H1 (cell line): ENCODE data around the gene GCFC2. TPM values are rescaled to one million over a fixed set of nuclear protein-coding genes. Genes with fewer than 3 reads are reported as not detected.
A peak's percentile ranks its signal among the peaks of the same experiment; 100 is the strongest.

ENCODE experiments used
- CTCF ChIA-PET: fragments of 300-600 bp; sonication (Branson Sonifier 250); formaldehyde crosslinking; loops from one replicate; lab custom pipeline; 2021; ENCODE audit not compliant: partially characterized antibody; lab: Charles Lee
- POLR2A ChIA-PET: fragments of 300-600 bp; sonication (Branson Sonifier 250); formaldehyde crosslinking; loops from one replicate; lab custom pipeline; 2021; ENCODE audit warnings: inconsistent platforms; ENCODE audit not compliant: partially characterized antibody; lab: Charles Lee
- DNase-seq, 2 experiments: peaks; one replicate each; pipeline versions ENCODE4 v3.0.0 to v3.0.0-alpha.2; 2010 to 2022; ENCODE audit warnings: low spot score in 2 of 2, low read depth in 1 of 2, mixed read lengths in 1 of 2
- FAIRE-seq: peaks from 2 replicates; lab custom pipeline; 2011; peaks lifted over from hg19 to GRCh38; lab: Jason Lieb, UNC
- H2AFZ ChIP-seq: 2 replicates; pipeline ENCODE4 v1.8.1; 2012; ENCODE audit warnings: low read length, inconsistent platforms
- H2AK5ac ChIP-seq: 2 replicates; pipeline ENCODE4 v1.6.1; 2013; ENCODE audit warnings: low read depth, low read length
- H2BK120ac ChIP-seq: replicated peaks from 2 replicates; pipeline ENCODE3; 2013; ENCODE audit warnings: low read depth, low read length, inconsistent platforms
- H2BK12ac ChIP-seq: 2 replicates; pipeline ENCODE4 v1.6.1; 2013; ENCODE audit warnings: low read depth, low read length
- H2BK15ac ChIP-seq: 2 replicates; pipeline ENCODE4 v1.6.1; 2013; ENCODE audit warnings: low read length
- H2BK20ac ChIP-seq: 2 replicates; pipeline ENCODE4 v1.6.1; 2013; ENCODE audit warnings: low read length
- H2BK5ac ChIP-seq: 2 replicates; pipeline ENCODE4 v1.6.1; 2013; ENCODE audit warnings: low read depth, low read length
- H3K14ac ChIP-seq: 2 replicates; pipeline ENCODE4 v1.6.1; 2013; ENCODE audit warnings: inconsistent platforms; ENCODE audit not compliant: insufficient read length
- H3K18ac ChIP-seq: 2 replicates; pipeline ENCODE4 v1.6.1; 2013; ENCODE audit warnings: low read length; ENCODE audit errors: extremely low read depth
- H3K23ac ChIP-seq: 2 replicates; pipeline ENCODE4 v1.6.1; 2013; ENCODE audit warnings: inconsistent platforms; ENCODE audit not compliant: insufficient read length
- H3K23me2 ChIP-seq: 2 replicates; pipeline ENCODE4 v1.6.1; 2013; ENCODE audit warnings: low read depth, low read length
- H3K27ac ChIP-seq: 2 replicates; pipeline ENCODE4 v1.6.1; 2011; ENCODE audit warnings: low read depth, low read length, inconsistent platforms
- H3K27me3 ChIP-seq, 4 experiments: replicated peaks in 1 of 4; 1 replicate in 1 of 4; 2 replicates in 3 of 4; pipeline versions ENCODE4 v1.6.1 to v1.8.1; 2011 to 2013; ENCODE audit warnings: low read length in 3 of 4, mild to moderate bottlenecking in 3 of 4, inconsistent platforms in 2 of 4, mixed read lengths in 2 of 4, moderate library complexity in 1 of 4; ENCODE audit not compliant: control insufficient read depth in 3 of 4, insufficient read depth in 3 of 4; ENCODE audit errors: extremely low read depth in 1 of 4
- H3K36me3 ChIP-seq, 4 experiments: 2 replicates each; pipeline versions ENCODE4 v1.6.1 to v1.8.1; 2011 to 2013; ENCODE audit warnings: mild to moderate bottlenecking in 4 of 4, low read length in 3 of 4, moderate library complexity in 2 of 4, control low read depth in 1 of 4, inconsistent platforms in 1 of 4; ENCODE audit not compliant: insufficient read depth in 4 of 4, control insufficient read depth in 2 of 4
- H3K4ac ChIP-seq: replicated peaks from 2 replicates; pipeline ENCODE3; 2013; ENCODE audit warnings: low read length, low read depth, mixed read lengths, inconsistent platforms; ENCODE audit not compliant: insufficient read length
- H3K4me1 ChIP-seq, 4 experiments: replicated peaks in 1 of 4; 1 replicate in 1 of 4; 2 replicates in 3 of 4; pipeline versions ENCODE4 v1.6.1 to v1.8.1; 2011 to 2013; ENCODE audit warnings: low read length in 3 of 4, inconsistent platforms in 2 of 4, mixed read lengths in 1 of 4; ENCODE audit not compliant: insufficient read depth in 4 of 4, control insufficient read depth in 3 of 4
- H3K4me2 ChIP-seq, 2 experiments: 2 replicates each; pipeline versions ENCODE4 v1.6.1 to v1.8.1; 2011 to 2013; ENCODE audit warnings: low read depth in 2 of 2, low read length in 2 of 2, control low read depth in 1 of 2, inconsistent platforms in 1 of 2, mild to moderate bottlenecking in 1 of 2; ENCODE audit not compliant: insufficient read depth in 1 of 2
- H3K4me3 ChIP-seq, 4 experiments: fragments of 200-600, 300-600 bp in 1 of 4; sonication (generic), shearing (Covaris generic), sonication (Bioruptor Twin) in 1 of 4; 2 replicates each; pipeline versions ENCODE4 v1.5.1 to v1.8.1; 2011 to 2016; ENCODE audit warnings: low read length in 4 of 4, low read depth in 3 of 4, control low read depth in 2 of 4, inconsistent platforms in 2 of 4, mild to moderate bottlenecking in 2 of 4, mixed read lengths in 1 of 4, moderate library complexity in 1 of 4; ENCODE audit not compliant: insufficient read depth in 2 of 4; ENCODE audit errors: extremely low read depth in 1 of 4
- H3K56ac ChIP-seq: replicated peaks from 2 replicates; pipeline ENCODE3; 2013; ENCODE audit warnings: low read depth, mild to moderate bottlenecking, mixed read lengths, low read length, inconsistent platforms; ENCODE audit not compliant: insufficient read length
- H3K79me1 ChIP-seq: 2 replicates; pipeline ENCODE4 v1.6.1; 2013; ENCODE audit warnings: low read depth, low read length, control low read depth
- H3K79me2 ChIP-seq, 2 experiments: 2 replicates each; pipeline versions ENCODE4 v1.6.1 to v1.8.1; 2012 to 2013; ENCODE audit warnings: low read length in 2 of 2, mild to moderate bottlenecking in 2 of 2, inconsistent platforms in 1 of 2; ENCODE audit not compliant: insufficient read depth in 2 of 2, control insufficient read depth in 1 of 2
- H3K9ac ChIP-seq, 4 experiments: replicated peaks in 1 of 4; 1 replicate in 1 of 4; 2 replicates in 3 of 4; pipeline versions ENCODE4 v1.6.1 to v1.8.1; 2011 to 2013; ENCODE audit warnings: low read depth in 3 of 4, low read length in 3 of 4, control low read depth in 2 of 4, mild to moderate bottlenecking in 2 of 4, moderate library complexity in 2 of 4, inconsistent platforms in 1 of 4; ENCODE audit errors: extremely low read depth in 1 of 4
- H3K9me3 ChIP-seq, 2 experiments: 2 replicates each; pipeline versions ENCODE4 v1.6.1 to v1.8.1; 2012 to 2013; ENCODE audit warnings: mild to moderate bottlenecking in 2 of 2, moderate library complexity in 2 of 2, control low read depth in 1 of 2, inconsistent platforms in 1 of 2, low read depth in 1 of 2, low read length in 1 of 2, mixed read lengths in 1 of 2; ENCODE audit not compliant: insufficient read depth in 2 of 2
- H4K20me1 ChIP-seq, 2 experiments: replicated peaks in 1 of 2; 2 replicates each; pipeline versions ENCODE3 to v1.8.1; 2011 to 2013; ENCODE audit warnings: inconsistent platforms in 2 of 2, low read length in 2 of 2, mild to moderate bottlenecking in 1 of 2; ENCODE audit not compliant: insufficient read depth in 2 of 2, control insufficient read depth in 1 of 2
- H4K5ac ChIP-seq: 2 replicates; pipeline ENCODE4 v1.6.1; 2013; ENCODE audit warnings: low read length, low read depth, mixed read lengths, inconsistent platforms; ENCODE audit not compliant: insufficient read length
- H4K8ac ChIP-seq: 2 replicates; pipeline ENCODE4 v1.8.0; 2013; ENCODE audit warnings: mild to moderate bottlenecking, moderate library complexity, low read length, inconsistent platforms; ENCODE audit not compliant: insufficient read depth; ENCODE audit errors: extremely low read depth
- H4K91ac ChIP-seq: replicated peaks from 2 replicates; pipeline ENCODE3; 2013; ENCODE audit warnings: low read length, mixed read lengths, inconsistent platforms; ENCODE audit not compliant: insufficient read length
- HDAC2 ChIP-seq, 2 experiments: fragments of 300-600 bp in 1 of 2; sonication (generic) in 1 of 2; IDR thresholded peaks; 2 replicates each; pipeline ENCODE4 v1.6.1; 2011 to 2012; ENCODE audit warnings: low read depth in 2 of 2, low read length in 2 of 2, mild to moderate bottlenecking in 2 of 2, moderate library complexity in 2 of 2, borderline replicate concordance in 1 of 2, inconsistent platforms in 1 of 2
- RAD21 ChIP-seq, 2 experiments: IDR thresholded peaks in 1 of 2; conservative IDR thresholded peaks in 1 of 2; 2 replicates each; pipeline ENCODE4 v1.6.1; 2011; ENCODE audit warnings: low read depth in 2 of 2, low read length in 2 of 2, improper control_type of control experiment in 1 of 2, inconsistent platforms in 1 of 2, mild to moderate bottlenecking in 1 of 2, moderate library complexity in 1 of 2
- USF2 ChIP-seq: IDR thresholded peaks from 2 replicates; pipeline ENCODE4 v1.6.1; 2011; ENCODE audit warnings: low read length, improper control_type of control experiment
- WGBS, 2 experiments: shearing (Covaris generic) in 1 of 2; methylation state at CpG; one replicate each; pipeline versions ENCODE4 v1.1.6 to v1.1.7; 2013 to 2015; ENCODE audit warnings: low lambda C conversion rate in 2 of 2, mixed read lengths in 2 of 2, inconsistent platforms in 1 of 2, low coverage in 1 of 2, missing lambda C conversion rate in 1 of 2; ENCODE audit not compliant: insufficient replicate concordance in 2 of 2, insufficient coverage in 1 of 2, insufficient read length in 1 of 2; ENCODE audit errors: extremely low coverage in 1 of 2, missing lambda C conversion rate in 1 of 2; 5-methylcytosine and 5-hydroxymethylcytosine counted together
- long read RNA-seq, 2 experiments: library from RNA in 1 of 2; library from capped mRNA in 1 of 2; stranded (forward); transcript quantifications; one replicate each; pipeline ENCODE4 v2.0.0, GENCODE V29; 2021; ENCODE audit warnings: inconsistent platforms in 1 of 2
- polyA minus RNA-seq, 3 experiments: library from RNA; depleted of rRNA, polyadenylated mRNA; stranded (reverse); fragments of >200 nt; gene quantifications; 1 replicate in 2 of 3; 2 replicates in 1 of 3; pipeline ENCODE4 v1.2.3, GENCODE V29; 2011
- polyA plus RNA-seq, 7 experiments: library from polyadenylated mRNA; depleted of rRNA in 3 of 7; stranded (reverse) in 5 of 7; unstranded in 2 of 7; fragments of >200 nt in 5 of 7; fragments of 200-250 nt in 2 of 7; gene quantifications; 1 replicate in 5 of 7; 2 replicates in 1 of 7; 4 replicates in 1 of 7; pipeline versions ENCODE4 v1.2.1 to v1.2.3, GENCODE V29; 2011 to 2013; ENCODE audit warnings: missing spikeins in 2 of 7, mixed read lengths in 2 of 7
- total RNA-seq: library from RNA; stranded (reverse); fragmentation: NEBNext Ultra II Directional; extraction: Animal tissue kit (Norgen Biotek cat#: 25700); gene quantifications from 2 replicates; pipeline ENCODE4 v1.2.1, GENCODE V29; 2021
- TF ChIP-seq, protein P1 (sequence below): IDR thresholded peaks from 2 replicates; pipeline ENCODE4 v1.6.1; 2012; ENCODE audit warnings: low read length, inconsistent platforms

GCFC2 gene
- total RNA-seq (17.3 and 19.1 TPM in 2 replicates), polyA plus RNA-seq (2011; rRNA removed) (2.6 and 5.6 TPM in 2 replicates), polyA minus RNA-seq (2011; rRNA and poly(A)+ RNA removed) (6.3 and 10.4 TPM in 2 replicates)
- 5.7 TPM for polyA plus RNA-seq (2011; cell fraction: cytosol; rRNA removed)
- 6.7 TPM for polyA plus RNA-seq (2011; cell fraction: nucleus; rRNA removed)
- 6.9 to 12.3 TPM (median 7.8 TPM) in 4 replicates for polyA plus RNA-seq (2012, experiment 1 of 2)
- 3.1 TPM for polyA plus RNA-seq (2012, experiment 2 of 2)
- polyA plus RNA-seq (2013, experiment 1 of 2), result 12.4 TPM
- 10.6 TPM for polyA plus RNA-seq (2013, experiment 2 of 2)
- 6.0 TPM for polyA minus RNA-seq (2011; cell fraction: cytosol; rRNA and poly(A)+ RNA removed)
- 16.6 TPM for polyA minus RNA-seq (2011; cell fraction: nucleus; rRNA and poly(A)+ RNA removed)
- long read RNA-seq, experiment 1, full-length matches to known transcripts, result 5 of 22 reads
- long read RNA-seq, experiment 1, partial matches to known transcripts, result 9 of 22 reads
- long read RNA-seq, experiment 1, other reads (novel, unspliced or antisense), result 8 of 22 reads
- long read RNA-seq, experiment 2, partial matches to known transcripts, result 1 of 4 reads
- long read RNA-seq, experiment 2, other reads (novel, unspliced or antisense), result 0 of 4 reads

GRCh38 chr2:75710577-75711253, at the start of gene GCFC2:
Gene GCFC2, minus strand, starts transcription at chr2:75710915. Its CDS starts 60 bp downstream, at chr2:75710855.
- H3K23me2 ChIP-seq, result no peaks in the 10 kb centered on the region; the same call in 1 of the 2 replicates
- peak within 1 kb of the TSS; percentile 74 to 83 (median 80) for H3K9ac ChIP-seq
- H2BK120ac ChIP-seq, result no peak within 1 kb of the TSS
- peak within 1 kb of the TSS; percentile 98 for H2AFZ ChIP-seq
- H3K79me1 ChIP-seq, result 0 out of 2 replicates have a peak, but pooled peaks cover 2% of the 10 kb centered on the region
- peak within 1 kb of the TSS; percentile 81 for H4K5ac ChIP-seq
- no peaks in the 10 kb centered on the region; a peak in 1 of 4 replicates for H3K9me3 ChIP-seq
- peak within 1 kb of the TSS; percentile 73 to 74 for H3K4me2 ChIP-seq
- peaks cover 0 to 20% of the 10 kb centered on the region in 2 experiments; a peak in 2 of 4 replicates for H3K79me2 ChIP-seq
- peak within 1 kb of the TSS; percentile 96 for H4K8ac ChIP-seq
- no peak within 1 kb of the TSS for H3K23ac ChIP-seq
- no peak within 1 kb of the TSS for H2BK20ac ChIP-seq
- H3K27ac ChIP-seq, result peak within 1 kb of the TSS; percentile 80
- H2AK5ac ChIP-seq, result no peak within 1 kb of the TSS
- DNase-seq (peak; percentile 58 to 86), FAIRE-seq (no peak)
- peak within 1 kb of the TSS; percentile 54; the same call in 1 of the 2 replicates for H2BK5ac ChIP-seq
- ChIA-PET CTCF (no interaction called here), POLR2A (interaction anchor here (0.6 to 1.4 kb wide), 7 partner anchors 11 to 289 kb away, joined by 3 to 4 read pairs (median 4); partner anchors contain the start of gene MRPL19)
- H3K4me3 ChIP-seq, result peak within 1 kb of the TSS; percentile 59 to 80 (median 68)
- no peaks in the 10 kb centered on the region for H4K20me1 ChIP-seq
- peaks cover 0 to 4% (median 2%) of the 10 kb centered on the region in 4 experiments; a peak in 2 of 7 replicates for H3K4me1 ChIP-seq
- WGBS, 2 experiments, result 5% methylated on average over 54 of the region's 66 CpGs; no CpG with 5 or more reads in 1 of the 2 experiments
- no peak within 1 kb of the TSS for H2BK15ac ChIP-seq
- no peak within 1 kb of the TSS for H3K56ac ChIP-seq
- no peak within 1 kb of the TSS for H4K91ac ChIP-seq
- no peak within 1 kb of the TSS for H3K4ac ChIP-seq
- no peak within 1 kb of the TSS for H3K14ac ChIP-seq
- 0 out of 2 replicates have a peak within 1 kb of the TSS, but pooled peaks have one; percentile 9 for H3K18ac ChIP-seq
- H3K36me3 ChIP-seq, result peaks cover under 1 to 9% (median 3%) of the 10 kb centered on the region in 4 experiments; a peak in 2 of 8 replicates
- H2BK12ac ChIP-seq, result no peak within 1 kb of the TSS
- H3K27me3 ChIP-seq, result no peaks in the 10 kb centered on the region
- TF ChIP-seq, protein P1, sequence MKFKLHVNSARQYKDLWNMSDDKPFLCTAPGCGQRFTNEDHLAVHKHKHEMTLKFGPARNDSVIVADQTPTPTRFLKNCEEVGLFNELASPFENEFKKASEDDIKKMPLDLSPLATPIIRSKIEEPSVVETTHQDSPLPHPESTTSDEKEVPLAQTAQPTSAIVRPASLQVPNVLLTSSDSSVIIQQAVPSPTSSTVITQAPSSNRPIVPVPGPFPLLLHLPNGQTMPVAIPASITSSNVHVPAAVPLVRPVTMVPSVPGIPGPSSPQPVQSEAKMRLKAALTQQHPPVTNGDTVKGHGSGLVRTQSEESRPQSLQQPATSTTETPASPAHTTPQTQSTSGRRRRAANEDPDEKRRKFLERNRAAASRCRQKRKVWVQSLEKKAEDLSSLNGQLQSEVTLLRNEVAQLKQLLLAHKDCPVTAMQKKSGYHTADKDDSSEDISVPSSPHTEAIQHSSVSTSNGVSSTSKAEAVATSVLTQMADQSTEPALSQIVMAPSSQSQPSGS, result no peak
- TF ChIP-seq USF2, result 0 out of 2 replicates have a peak, but pooled peaks have one; percentile 6
- TF ChIP-seq RAD21 (IDR thresholded peaks at IDR 0.05 in 1 of 2, conservative IDR thresholded peaks at IDR 0.05 in 1 of 2; ENCODE audit: low read depth in 2 of 2, low read length in 2 of 2), result peak; percentile 13 to 24; a peak in 3 of 4 replicates
- TF ChIP-seq HDAC2 (IDR thresholded peaks at IDR 0.05; ENCODE audit: borderline replicate concordance in 1 of 2, low read depth in 2 of 2, low read length in 2 of 2), result peak in 1 of 2 experiments; percentile 64; a peak in 2 of 4 replicates
